ENCODE results near the gene LOXHD1.

DNA sequence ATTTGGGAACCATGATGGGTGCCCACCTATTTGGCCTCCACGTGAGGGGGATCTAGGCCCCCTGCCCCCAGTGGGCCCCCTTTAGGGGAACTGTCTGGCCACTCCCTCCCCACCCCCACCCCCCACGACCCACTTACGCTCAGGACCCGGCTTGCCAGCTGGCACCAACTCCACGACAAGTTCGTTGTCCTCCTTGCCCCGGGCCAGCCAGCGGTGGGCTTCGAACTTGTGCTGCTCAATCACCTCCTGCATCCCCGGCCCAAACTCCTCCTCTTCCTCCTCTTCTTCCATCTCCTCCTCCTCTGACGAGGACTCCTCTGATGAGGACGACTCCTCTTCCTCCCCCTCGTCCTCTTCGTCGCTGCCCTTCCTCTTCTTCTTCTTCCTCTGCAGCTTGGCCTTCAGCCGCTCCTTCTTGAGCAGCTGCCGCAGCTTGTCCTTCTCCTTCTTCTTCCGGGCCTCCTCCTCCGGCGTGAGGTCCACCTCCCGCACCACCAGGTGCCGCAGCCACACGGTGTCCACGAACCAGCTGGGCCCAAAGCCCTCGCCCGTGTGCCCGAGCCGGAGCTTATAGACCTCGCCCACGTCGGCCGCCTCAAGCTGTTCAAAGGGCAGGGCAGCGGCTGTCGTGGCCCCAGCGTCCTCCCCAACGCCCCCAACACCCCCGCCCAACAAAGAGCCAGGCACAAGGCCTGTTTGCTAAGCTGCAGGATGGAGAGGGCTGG lies 96.9 kb downstream of the LOXHD1 start:
- TF ChIP-seq, protein P1, sequence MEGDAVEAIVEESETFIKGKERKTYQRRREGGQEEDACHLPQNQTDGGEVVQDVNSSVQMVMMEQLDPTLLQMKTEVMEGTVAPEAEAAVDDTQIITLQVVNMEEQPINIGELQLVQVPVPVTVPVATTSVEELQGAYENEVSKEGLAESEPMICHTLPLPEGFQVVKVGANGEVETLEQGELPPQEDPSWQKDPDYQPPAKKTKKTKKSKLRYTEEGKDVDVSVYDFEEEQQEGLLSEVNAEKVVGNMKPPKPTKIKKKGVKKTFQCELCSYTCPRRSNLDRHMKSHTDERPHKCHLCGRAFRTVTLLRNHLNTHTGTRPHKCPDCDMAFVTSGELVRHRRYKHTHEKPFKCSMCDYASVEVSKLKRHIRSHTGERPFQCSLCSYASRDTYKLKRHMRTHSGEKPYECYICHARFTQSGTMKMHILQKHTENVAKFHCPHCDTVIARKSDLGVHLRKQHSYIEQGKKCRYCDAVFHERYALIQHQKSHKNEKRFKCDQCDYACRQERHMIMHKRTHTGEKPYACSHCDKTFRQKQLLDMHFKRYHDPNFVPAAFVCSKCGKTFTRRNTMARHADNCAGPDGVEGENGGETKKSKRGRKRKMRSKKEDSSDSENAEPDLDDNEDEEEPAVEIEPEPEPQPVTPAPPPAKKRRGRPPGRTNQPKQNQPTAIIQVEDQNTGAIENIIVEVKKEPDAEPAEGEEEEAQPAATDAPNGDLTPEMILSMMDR (IDR thresholded peaks at IDR 0.05) = no peak
- TF ChIP-seq POLR2A (IDR thresholded peaks at IDR 0.05) = no peak

Measured in uterus (tissue), 2 donors.